ENCODE measurements around the gene NXPE3.

DNA sequence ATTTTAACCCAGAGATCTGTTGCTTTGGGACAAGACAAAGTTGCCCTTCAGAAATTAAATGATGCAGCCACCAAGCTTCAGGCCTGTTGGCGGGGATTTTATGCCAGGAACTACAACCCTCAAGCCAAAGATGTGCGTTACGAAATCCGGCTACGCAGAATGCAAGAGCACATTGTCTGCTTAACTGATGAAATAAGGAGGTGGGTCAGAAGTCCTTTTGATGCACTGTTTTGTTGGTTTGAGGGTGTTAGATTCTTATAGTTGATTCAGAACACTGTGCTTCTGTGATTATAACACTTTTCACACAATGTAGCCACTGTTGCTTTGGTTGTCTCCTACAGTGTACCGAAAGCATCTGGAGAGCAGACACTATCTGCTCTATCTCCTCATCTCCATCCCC lies 20.8 kb upstream of the NXPE3 start:
- TF ChIP-seq POLR2AphosphoS5 (IDR thresholded peaks at IDR 0.05; ENCODE audit: low read depth, low read length) (no peak), TAF1 (IDR thresholded peaks at IDR 0.05; ENCODE audit: borderline replicate concordance, low read depth, low read length) (no peak), POLR2A (IDR thresholded peaks at IDR 0.05; ENCODE audit: low read depth, low read length) (no peak)
